ENCODE data around the gene CXCL12.

CXCL12 gene

GRCh38 chr10:44364566-44364965 lies 20.3 kb downstream of the CXCL12 start:
- DNase-seq (ENCODE audit: extremely low read depth in 1 of 2, low read depth in 1 of 2), result no peak

GRCh38 chr10:44363716-44364115 lies 21.2 kb downstream of the CXCL12 start:
- no peak for DNase-seq (ENCODE audit: extremely low read depth in 1 of 2, low read depth in 1 of 2)

- no peak for DNase-seq (ENCODE audit: extremely low read depth in 1 of 2, low read depth in 1 of 2)
Measured at GRCh38 chr10:44362866-44363711, 21.8 kb downstream of the CXCL12 start.

GRCh38 chr10:44361109-44361508 lies 23.8 kb downstream of the CXCL12 start:
- no peak for DNase-seq (ENCODE audit: extremely low read depth in 1 of 2, low read depth in 1 of 2)

- DNase-seq (ENCODE audit: extremely low read depth in 1 of 2, low read depth in 1 of 2), result no peak
Measured at GRCh38 chr10:44358080-44358771, 26.7 kb downstream of the CXCL12 start.

GRCh38 chr10:44357023-44357540 lies 27.8 kb downstream of the CXCL12 start:
- no peak for DNase-seq (ENCODE audit: extremely low read depth in 1 of 2, low read depth in 1 of 2)

- no peak for DNase-seq (ENCODE audit: extremely low read depth in 1 of 2, low read depth in 1 of 2)
Measured at GRCh38 chr10:44356139-44357022, 28.5 kb downstream of the CXCL12 start.

- DNase-seq (ENCODE audit: extremely low read depth in 1 of 2, low read depth in 1 of 2), result no peak
Measured at GRCh38 chr10:44355630-44356029, 29.3 kb downstream of the CXCL12 start.

- no peak for DNase-seq (ENCODE audit: extremely low read depth in 1 of 2, low read depth in 1 of 2)
Measured at GRCh38 chr10:44354771-44355170, 30.1 kb downstream of the CXCL12 start.

- DNase-seq (ENCODE audit: extremely low read depth in 1 of 2, low read depth in 1 of 2), result no peak
Measured at GRCh38 chr10:44353721-44354120, 31.2 kb downstream of the CXCL12 start.

GRCh38 chr10:44353128-44353390 lies 31.8 kb downstream of the CXCL12 start:
- no peak for DNase-seq (ENCODE audit: extremely low read depth in 1 of 2, low read depth in 1 of 2)

- DNase-seq (ENCODE audit: extremely low read depth in 1 of 2, low read depth in 1 of 2), result no peak
Measured at GRCh38 chr10:44352316-44353127, 32.4 kb downstream of the CXCL12 start.

GRCh38 chr10:44348496-44348895 lies 36.4 kb downstream of the CXCL12 start:
- DNase-seq (ENCODE audit: extremely low read depth in 1 of 2, low read depth in 1 of 2), result no peak

GRCh38 chr10:44347609-44348400 lies 37.1 kb downstream of the CXCL12 start:
- no peak for DNase-seq (ENCODE audit: extremely low read depth in 1 of 2, low read depth in 1 of 2)

GRCh38 chr10:44344727-44345126 lies 40.2 kb downstream of the CXCL12 start:
- DNase-seq (ENCODE audit: extremely low read depth in 1 of 2, low read depth in 1 of 2), result no peak

GRCh38 chr10:44343843-44344242 lies 41.1 kb downstream of the CXCL12 start:
- DNase-seq (ENCODE audit: extremely low read depth in 1 of 2, low read depth in 1 of 2), result no peak

GRCh38 chr10:44341886-44342285 lies 43.0 kb downstream of the CXCL12 start:
- DNase-seq (ENCODE audit: extremely low read depth in 1 of 2, low read depth in 1 of 2), result no peak

GRCh38 chr10:44340557-44340956 lies 44.3 kb downstream of the CXCL12 start:
- no peak for DNase-seq (ENCODE audit: extremely low read depth in 1 of 2, low read depth in 1 of 2)

GRCh38 chr10:44339218-44339617 lies 45.7 kb downstream of the CXCL12 start:
- no peak for DNase-seq (ENCODE audit: extremely low read depth in 1 of 2, low read depth in 1 of 2)

- DNase-seq (ENCODE audit: extremely low read depth in 1 of 2, low read depth in 1 of 2), result no peak
Measured at GRCh38 chr10:44337081-44337480, 47.8 kb downstream of the CXCL12 start.
